NCI-H524 treated with DMSO at 0.1 percent for 48 hours (cell line): Measurements from ENCODE around the gene NDC80.
"Not testable (repeated sequence)": the region's sequence is repeated elsewhere in the genome, so short reads cannot be mapped to it uniquely, and the experiment has no call there.

Experiments
- DNase-seq: peaks from one replicate; lab custom pipeline; 2025; lab: John Stamatoyannopoulos, UW

NDC80 gene

GRCh38 chr18:2627821-2628276, 56.5 kb downstream of the NDC80 start:
- no peak for DNase-seq

GRCh38 chr18:2629003-2629402, 57.6 kb downstream of the NDC80 start:
- DNase-seq: no peak

- no peak for DNase-seq
Observed at GRCh38 chr18:2635586-2635985, 64.2 kb downstream of the NDC80 start.

- no peak for DNase-seq
Observed at GRCh38 chr18:2636126-2636631, 64.8 kb downstream of the NDC80 start.

GRCh38 chr18:2641638-2642037, 70.3 kb downstream of the NDC80 start:
- no peak for DNase-seq

GRCh38 chr18:2642771-2643170, 71.4 kb downstream of the NDC80 start:
- no peak for DNase-seq

- no peak for DNase-seq
Observed at GRCh38 chr18:2644535-2644934, 73.2 kb downstream of the NDC80 start.

GRCh38 chr18:2651981-2652380, 80.6 kb downstream of the NDC80 start:
- no peak for DNase-seq

- DNase-seq: no peak
Observed at GRCh38 chr18:2653467-2653866, 82.1 kb downstream of the NDC80 start.

- no peak for DNase-seq
Observed at GRCh38 chr18:2654169-2654927, 83.0 kb downstream of the NDC80 start.

GRCh38 chr18:2654928-2655177, 83.5 kb downstream of the NDC80 start:
- DNase-seq: no peak

- peak; percentile 30 for DNase-seq
Observed at GRCh38 chr18:2655178-2655953, 84.0 kb downstream of the NDC80 start, which contains the start of gene SMCHD1. Gene SMCHD1 (plus strand): TSS chr18:2655726. CDS start chr18:2656076, 350 bp downstream.

- DNase-seq: no peak
Observed at GRCh38 chr18:2655954-2656236, 84.5 kb downstream of the NDC80 start.

GRCh38 chr18:2656237-2656980, 85.1 kb downstream of the NDC80 start:
- DNase-seq: no peak

GRCh38 chr18:2656981-2657512, 85.7 kb downstream of the NDC80 start:
- no peak for DNase-seq

GRCh38 chr18:2657788-2658458, 86.6 kb downstream of the NDC80 start:
- no peak for DNase-seq

GRCh38 chr18:2660849-2661248, 89.5 kb downstream of the NDC80 start:
- DNase-seq: not testable (repeated sequence)

- not testable (repeated sequence) for DNase-seq
Observed at GRCh38 chr18:2662288-2662687, 90.9 kb downstream of the NDC80 start.

GRCh38 chr18:2662990-2663389, 91.6 kb downstream of the NDC80 start:
- DNase-seq: no peak
